NCI-H1436 treated with DMSO at 0.1 percent for 48 hours (cell line): Measurements from ENCODE around the gene CELF4.

Experiments used
- DNase-seq: peaks from one replicate; lab custom pipeline; 2025; lab: John Stamatoyannopoulos, UW

The CELF4 gene

GRCh38 chr18:37219257-37219656, 346.3 kb downstream of the CELF4 start:
- DNase-seq: no peak

GRCh38 chr18:37218022-37218590, 347.5 kb downstream of the CELF4 start:
- no peak for DNase-seq

- DNase-seq: no peak
Measured at GRCh38 chr18:37210781-37211180, 354.8 kb downstream of the CELF4 start.

GRCh38 chr18:37207343-37207742, 358.3 kb downstream of the CELF4 start:
- DNase-seq: no peak

- DNase-seq: no peak
Measured at GRCh38 chr18:37199741-37200140, 365.9 kb downstream of the CELF4 start.
